ENCODE measurements around the gene SKAP1.
"Not testable (repeated sequence)": the region's sequence is repeated elsewhere in the genome, so short reads cannot be mapped to it uniquely, and the experiment has no call there.

The SKAP1 gene

GRCh38 chr17:48207776-48208544, 222.1 kb downstream of the SKAP1 start:
- Histone ChIP-seq H3K4me3 (ENCODE audit: low read depth, low read length) (no peak overlapping the region), H3K27me3 (peaks cover 77% of the 10 kb centered on the region), H3K4me1 (no peaks in the 10 kb centered on the region), H3K9me3 (no peaks in the 10 kb centered on the region), H3K36me3 (no peaks in the 10 kb centered on the region)
- TF ChIP-seq, protein P1, sequence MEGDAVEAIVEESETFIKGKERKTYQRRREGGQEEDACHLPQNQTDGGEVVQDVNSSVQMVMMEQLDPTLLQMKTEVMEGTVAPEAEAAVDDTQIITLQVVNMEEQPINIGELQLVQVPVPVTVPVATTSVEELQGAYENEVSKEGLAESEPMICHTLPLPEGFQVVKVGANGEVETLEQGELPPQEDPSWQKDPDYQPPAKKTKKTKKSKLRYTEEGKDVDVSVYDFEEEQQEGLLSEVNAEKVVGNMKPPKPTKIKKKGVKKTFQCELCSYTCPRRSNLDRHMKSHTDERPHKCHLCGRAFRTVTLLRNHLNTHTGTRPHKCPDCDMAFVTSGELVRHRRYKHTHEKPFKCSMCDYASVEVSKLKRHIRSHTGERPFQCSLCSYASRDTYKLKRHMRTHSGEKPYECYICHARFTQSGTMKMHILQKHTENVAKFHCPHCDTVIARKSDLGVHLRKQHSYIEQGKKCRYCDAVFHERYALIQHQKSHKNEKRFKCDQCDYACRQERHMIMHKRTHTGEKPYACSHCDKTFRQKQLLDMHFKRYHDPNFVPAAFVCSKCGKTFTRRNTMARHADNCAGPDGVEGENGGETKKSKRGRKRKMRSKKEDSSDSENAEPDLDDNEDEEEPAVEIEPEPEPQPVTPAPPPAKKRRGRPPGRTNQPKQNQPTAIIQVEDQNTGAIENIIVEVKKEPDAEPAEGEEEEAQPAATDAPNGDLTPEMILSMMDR (IDR thresholded peaks at IDR 0.05; ENCODE audit: low read depth, low read length): no peak
- no peak for DNase-seq

- H3K9me3 ChIP-seq; H3K4me1 ChIP-seq; DNase-seq; H3K36me3 ChIP-seq; H3K4me3 ChIP-seq (ENCODE audit: low read depth, low read length): not testable (repeated sequence)
- H3K27me3 ChIP-seq: peaks cover 77% of the 10 kb centered on the region
These were observed 223.0 kb downstream of the SKAP1 start for GRCh38 chr17:48207036-48207435.

- H3K36me3 ChIP-seq: no peaks in the 10 kb centered on the region
- no peaks in the 10 kb centered on the region for H3K4me1 ChIP-seq
- DNase-seq: no peak
- no peak overlapping the region for H3K4me3 ChIP-seq (ENCODE audit: low read depth, low read length)
- no peaks in the 10 kb centered on the region for H3K9me3 ChIP-seq
- TF ChIP-seq, protein P1 (IDR thresholded peaks at IDR 0.05; ENCODE audit: low read depth, low read length): no peak
- H3K27me3 ChIP-seq: peaks cover 80% of the 10 kb centered on the region
These were observed 227.1 kb downstream of the SKAP1 start for GRCh38 chr17:48202959-48203358.

- TF ChIP-seq, protein P1 (IDR thresholded peaks at IDR 0.05; ENCODE audit: low read depth, low read length): no peak
- no peak for DNase-seq
- no peaks in the 10 kb centered on the region for H3K36me3 ChIP-seq
- H3K9me3 ChIP-seq: no peaks in the 10 kb centered on the region
- H3K27me3 ChIP-seq: peaks cover 98% of the 10 kb centered on the region
- H3K4me1 ChIP-seq: no peaks in the 10 kb centered on the region
- H3K4me3 ChIP-seq (ENCODE audit: low read depth, low read length): no peak overlapping the region
These were observed 231.0 kb downstream of the SKAP1 start for GRCh38 chr17:48198950-48199541.

DNA sequence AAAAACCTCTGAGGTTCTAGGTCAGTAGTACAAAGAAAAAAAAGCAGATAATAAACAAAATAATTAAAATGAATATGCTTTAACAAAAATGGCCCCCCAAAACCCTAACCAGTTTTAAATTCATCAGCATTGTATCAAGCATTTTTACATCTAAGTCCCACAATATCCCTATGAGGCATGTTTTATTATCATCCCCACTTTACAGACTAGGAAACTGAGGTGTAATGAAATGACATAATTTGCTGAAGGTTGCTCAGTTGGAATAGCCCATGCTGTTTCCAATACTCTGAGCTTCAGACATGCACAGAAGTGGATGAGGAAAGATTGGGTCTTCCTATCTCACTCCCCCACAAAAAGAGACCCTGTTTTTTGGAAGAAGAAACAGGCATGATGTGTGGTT, 234.1 kb downstream of the SKAP1 start:
- no peak overlapping the region for H3K4me3 ChIP-seq (ENCODE audit: low read depth, low read length)
- H3K4me1 ChIP-seq: no peaks in the 10 kb centered on the region
- H3K9me3 ChIP-seq: no peaks in the 10 kb centered on the region
- TF ChIP-seq, protein P1 (IDR thresholded peaks at IDR 0.05; ENCODE audit: low read depth, low read length): no peak
- H3K36me3 ChIP-seq: no peaks in the 10 kb centered on the region
- peaks cover 98% of the 10 kb centered on the region for H3K27me3 ChIP-seq
- DNase-seq: no peak

GRCh38 chr17:48194097-48194550, 235.9 kb downstream of the SKAP1 start:
- H3K4me3 ChIP-seq (ENCODE audit: low read depth, low read length): no peak overlapping the region
- no peaks in the 10 kb centered on the region for H3K36me3 ChIP-seq
- TF ChIP-seq, protein P1 (IDR thresholded peaks at IDR 0.05; ENCODE audit: low read depth, low read length): no peak
- H3K9me3 ChIP-seq: no peaks in the 10 kb centered on the region
- H3K27me3 ChIP-seq: peaks cover 92% of the 10 kb centered on the region
- H3K4me1 ChIP-seq: no peaks in the 10 kb centered on the region
- no peak for DNase-seq

Measured in BE2C (cell line).